ENCODE measurements around the gene ADAT3. TPM values are rescaled to one million over a fixed set of nuclear protein-coding genes. Genes with fewer than 3 reads are reported as not detected.
"Not testable (repeated sequence)": the region's sequence is repeated elsewhere in the genome, so short reads cannot be mapped to it uniquely, and the experiment has no call there.

The ADAT3 gene
- total RNA-seq, 1 donor from 2014 or later, result 1.8 TPM

DNA sequence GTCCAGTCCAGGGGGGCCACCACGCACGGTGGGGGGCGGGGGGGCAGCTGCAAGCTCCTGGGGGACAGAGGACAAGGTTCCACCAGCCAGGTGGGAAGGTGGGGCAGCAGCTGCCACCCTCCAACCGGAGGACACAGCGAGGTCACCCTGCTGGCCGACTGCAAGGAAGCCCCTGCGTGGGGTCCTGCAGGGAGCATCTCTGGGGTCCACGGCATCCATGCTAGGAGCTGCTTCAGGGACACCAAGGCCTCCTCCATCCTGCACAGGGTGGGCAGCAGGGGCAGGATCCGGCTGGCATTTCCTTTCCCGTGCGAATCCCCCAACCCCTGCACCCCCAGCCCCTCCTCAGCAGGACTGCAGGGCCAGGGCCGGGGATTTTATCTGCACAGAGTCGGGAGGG, 33.6 kb upstream of the ADAT3 start:
- peaks cover 2% of the 10 kb centered on the region for H3K36me3 ChIP-seq (ENCODE audit: control insufficient read depth, insufficient read depth, low read length)
- H3K27me3 ChIP-seq (ENCODE audit: control insufficient read depth, insufficient read depth, low read length), result no peaks in the 10 kb centered on the region
- TF ChIP-seq, protein P1, sequence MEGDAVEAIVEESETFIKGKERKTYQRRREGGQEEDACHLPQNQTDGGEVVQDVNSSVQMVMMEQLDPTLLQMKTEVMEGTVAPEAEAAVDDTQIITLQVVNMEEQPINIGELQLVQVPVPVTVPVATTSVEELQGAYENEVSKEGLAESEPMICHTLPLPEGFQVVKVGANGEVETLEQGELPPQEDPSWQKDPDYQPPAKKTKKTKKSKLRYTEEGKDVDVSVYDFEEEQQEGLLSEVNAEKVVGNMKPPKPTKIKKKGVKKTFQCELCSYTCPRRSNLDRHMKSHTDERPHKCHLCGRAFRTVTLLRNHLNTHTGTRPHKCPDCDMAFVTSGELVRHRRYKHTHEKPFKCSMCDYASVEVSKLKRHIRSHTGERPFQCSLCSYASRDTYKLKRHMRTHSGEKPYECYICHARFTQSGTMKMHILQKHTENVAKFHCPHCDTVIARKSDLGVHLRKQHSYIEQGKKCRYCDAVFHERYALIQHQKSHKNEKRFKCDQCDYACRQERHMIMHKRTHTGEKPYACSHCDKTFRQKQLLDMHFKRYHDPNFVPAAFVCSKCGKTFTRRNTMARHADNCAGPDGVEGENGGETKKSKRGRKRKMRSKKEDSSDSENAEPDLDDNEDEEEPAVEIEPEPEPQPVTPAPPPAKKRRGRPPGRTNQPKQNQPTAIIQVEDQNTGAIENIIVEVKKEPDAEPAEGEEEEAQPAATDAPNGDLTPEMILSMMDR (IDR thresholded peaks at IDR 0.05; ENCODE audit: insufficient read depth, low read length, poor library complexity, severe bottlenecking), result no peak

DNA sequence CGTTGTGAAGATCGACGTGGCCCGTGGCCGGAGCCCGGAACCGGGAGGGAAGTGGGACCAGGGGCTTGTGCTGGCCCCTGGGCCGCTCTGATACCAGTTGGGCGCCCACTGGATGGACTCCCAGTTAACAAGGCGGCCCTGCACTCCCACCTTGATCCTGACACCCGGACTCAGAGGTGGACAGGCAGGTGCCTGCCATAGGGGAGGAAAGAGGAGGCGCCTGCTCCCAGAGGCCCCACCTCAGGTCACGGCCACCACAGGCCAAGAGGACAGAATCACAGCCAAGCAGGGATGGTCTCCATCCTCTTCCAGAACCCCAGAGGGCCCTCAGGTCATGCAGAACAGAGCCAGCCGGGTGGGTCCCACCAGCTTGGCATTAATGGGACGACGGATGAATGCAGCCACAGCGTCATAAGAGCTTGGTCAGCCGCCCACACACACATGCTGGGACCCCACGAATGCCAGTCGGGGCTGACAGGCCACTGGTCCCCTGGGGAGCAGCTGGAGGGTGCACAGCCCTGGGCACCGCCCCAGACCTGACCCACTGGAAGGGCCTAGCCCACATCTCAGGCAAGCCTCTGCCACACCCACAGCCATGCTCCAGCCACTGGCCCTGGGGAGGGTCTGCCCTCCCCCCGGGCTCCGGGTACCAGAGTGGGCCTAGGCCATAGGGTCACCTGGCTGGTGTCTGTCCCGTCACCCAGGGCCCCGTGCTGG, 32.2 kb upstream of the ADAT3 start:
- Histone ChIP-seq H3K4me3 (ENCODE audit: low read depth, low read length) (no peak overlapping the region), H3K27me3 (ENCODE audit: control insufficient read depth, insufficient read depth, low read length) (no peaks in the 10 kb centered on the region), H3K36me3 (ENCODE audit: control insufficient read depth, insufficient read depth, low read length) (peaks cover 2% of the 10 kb centered on the region)
- no peak for DNase-seq (ENCODE audit: low read depth)
- TF ChIP-seq, protein P1 (IDR thresholded peaks at IDR 0.05; ENCODE audit: insufficient read depth, low read length, poor library complexity, severe bottlenecking), result no peak

More for the DNA sequence above, 33.6 kb upstream of the ADAT3 start:
- DNase-seq (ENCODE audit: low read depth), result no peak
- no peak overlapping the region for H3K4me3 ChIP-seq (ENCODE audit: low read depth, low read length)

DNA sequence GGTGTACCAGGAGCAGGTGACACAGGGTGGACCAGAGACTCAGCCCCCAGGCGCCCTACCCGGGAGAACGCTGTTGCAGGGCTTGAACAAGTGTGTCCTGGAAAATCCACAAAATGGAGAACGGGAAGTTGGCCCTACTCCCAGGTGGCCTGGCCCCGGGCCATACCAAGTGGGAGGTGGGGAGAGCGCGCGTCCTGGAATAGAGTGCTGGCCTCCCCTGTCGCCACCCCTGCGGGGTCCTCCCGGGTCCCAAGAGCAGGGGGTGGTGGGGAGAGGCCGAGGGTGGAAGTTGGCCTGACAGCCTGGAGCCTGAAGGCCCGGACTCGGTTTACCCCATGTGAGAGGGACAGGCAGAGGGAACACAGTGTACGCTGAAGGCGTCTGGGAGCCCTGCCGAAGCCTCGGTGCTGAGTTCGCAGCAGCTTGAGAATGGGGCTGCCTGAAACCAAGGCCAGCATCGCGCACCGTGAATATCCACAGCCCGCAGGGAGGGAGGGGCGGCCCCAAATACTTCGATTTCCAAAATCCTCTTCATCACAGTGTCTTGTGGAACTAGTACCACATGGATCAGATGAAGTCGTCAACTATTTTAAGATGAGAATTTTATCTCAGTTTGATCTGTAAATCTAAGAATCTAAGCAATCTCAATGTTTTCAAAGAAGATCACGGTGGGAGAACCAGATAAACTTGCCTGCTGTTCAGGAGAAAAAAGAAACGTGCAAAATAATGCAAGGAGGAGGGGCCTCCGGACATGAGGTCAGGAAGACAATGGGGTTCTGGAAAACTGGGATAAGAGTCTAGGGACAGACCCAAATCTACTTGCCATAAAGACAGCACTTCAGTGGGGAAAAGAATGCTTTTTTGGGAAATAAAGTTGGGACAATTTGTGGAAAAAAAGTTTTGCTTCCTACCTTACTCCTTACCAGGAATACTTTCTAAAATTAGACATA, 31.4 kb upstream of the ADAT3 start:
- no peak for DNase-seq (ENCODE audit: low read depth)
- H3K4me3 ChIP-seq (ENCODE audit: low read depth, low read length), result no peak overlapping the region
- peaks cover 2% of the 10 kb centered on the region for H3K36me3 ChIP-seq (ENCODE audit: control insufficient read depth, insufficient read depth, low read length)
- TF ChIP-seq, protein P1 (IDR thresholded peaks at IDR 0.05; ENCODE audit: insufficient read depth, low read length, poor library complexity, severe bottlenecking), result no peak
- H3K27me3 ChIP-seq (ENCODE audit: control insufficient read depth, insufficient read depth, low read length), result no peaks in the 10 kb centered on the region

DNA sequence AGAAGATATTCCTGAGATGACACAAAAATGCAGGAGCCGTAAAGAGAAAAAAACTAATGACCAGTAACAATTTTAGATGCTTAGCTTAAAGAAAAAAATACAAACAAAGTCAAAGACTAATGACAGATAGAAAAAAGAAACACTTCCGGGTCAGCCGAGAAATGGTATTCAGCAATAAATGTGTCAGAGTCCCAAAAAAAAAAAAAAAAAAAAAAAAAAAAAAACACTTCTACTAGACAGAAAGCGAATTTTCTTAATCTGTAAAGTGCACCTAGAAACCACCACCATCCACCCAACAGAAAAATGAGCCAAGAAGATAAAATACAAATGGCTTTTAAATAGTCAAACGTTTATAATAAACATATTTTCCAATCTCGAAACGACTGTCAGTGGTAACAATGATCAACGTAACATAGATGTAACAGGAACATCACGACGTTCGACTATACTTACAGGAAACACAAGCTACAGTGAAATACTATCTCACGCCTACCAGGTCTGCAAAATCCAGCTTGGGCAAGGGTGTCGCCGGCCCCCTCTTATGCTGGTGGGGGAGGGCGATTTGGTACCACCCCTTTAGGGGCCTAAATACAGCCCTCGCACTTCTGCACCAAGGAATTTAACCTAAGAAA, 30.5 kb upstream of the ADAT3 start:
- peak overlapping the region; percentile 87 for H3K4me3 ChIP-seq (ENCODE audit: low read depth, low read length)
- no peak for DNase-seq (ENCODE audit: low read depth)
- H3K36me3 ChIP-seq (ENCODE audit: control insufficient read depth, insufficient read depth, low read length), result peaks cover 2% of the 10 kb centered on the region
- TF ChIP-seq, protein P1 (IDR thresholded peaks at IDR 0.05; ENCODE audit: insufficient read depth, low read length, poor library complexity, severe bottlenecking), result no peak
- no peaks in the 10 kb centered on the region for H3K27me3 ChIP-seq (ENCODE audit: control insufficient read depth, insufficient read depth, low read length)

DNA sequence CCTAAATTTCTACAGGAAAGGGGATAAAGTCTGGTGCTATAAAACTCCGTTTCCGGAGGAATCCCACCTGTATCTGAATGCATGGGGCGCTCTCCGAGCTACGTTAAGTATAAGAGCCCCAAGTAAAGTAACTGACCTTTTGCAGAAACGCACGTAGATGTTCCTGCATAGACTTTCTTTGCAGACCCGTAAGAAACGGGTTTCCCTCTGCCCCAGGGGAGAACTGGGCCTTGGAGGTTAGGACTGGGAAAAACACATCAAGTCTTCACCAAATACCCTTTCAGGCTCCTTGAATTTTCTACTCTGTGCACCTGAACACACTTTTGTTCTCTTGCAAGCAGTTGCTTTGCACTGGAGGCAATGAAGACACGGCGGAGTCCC, 29.9 kb upstream of the ADAT3 start:
- DNase-seq (ENCODE audit: low read depth); H3K27me3 ChIP-seq (ENCODE audit: control insufficient read depth, insufficient read depth, low read length); H3K36me3 ChIP-seq (ENCODE audit: control insufficient read depth, insufficient read depth, low read length): not testable (repeated sequence)
- peak overlapping the region; percentile 87 for H3K4me3 ChIP-seq (ENCODE audit: low read depth, low read length)

All from kidney epithelial cell (primary cell).